HG03460 (cell line): ENCODE measurements around the gene TDRD9.

Experiments used
- ATAC-seq: cut with Tn5 transposase; IDR thresholded peaks from one replicate; pipeline ENCODE4 v1.9.1; 2021; ENCODE audit not compliant: unreplicated experiment

Gene TDRD9

DNA sequence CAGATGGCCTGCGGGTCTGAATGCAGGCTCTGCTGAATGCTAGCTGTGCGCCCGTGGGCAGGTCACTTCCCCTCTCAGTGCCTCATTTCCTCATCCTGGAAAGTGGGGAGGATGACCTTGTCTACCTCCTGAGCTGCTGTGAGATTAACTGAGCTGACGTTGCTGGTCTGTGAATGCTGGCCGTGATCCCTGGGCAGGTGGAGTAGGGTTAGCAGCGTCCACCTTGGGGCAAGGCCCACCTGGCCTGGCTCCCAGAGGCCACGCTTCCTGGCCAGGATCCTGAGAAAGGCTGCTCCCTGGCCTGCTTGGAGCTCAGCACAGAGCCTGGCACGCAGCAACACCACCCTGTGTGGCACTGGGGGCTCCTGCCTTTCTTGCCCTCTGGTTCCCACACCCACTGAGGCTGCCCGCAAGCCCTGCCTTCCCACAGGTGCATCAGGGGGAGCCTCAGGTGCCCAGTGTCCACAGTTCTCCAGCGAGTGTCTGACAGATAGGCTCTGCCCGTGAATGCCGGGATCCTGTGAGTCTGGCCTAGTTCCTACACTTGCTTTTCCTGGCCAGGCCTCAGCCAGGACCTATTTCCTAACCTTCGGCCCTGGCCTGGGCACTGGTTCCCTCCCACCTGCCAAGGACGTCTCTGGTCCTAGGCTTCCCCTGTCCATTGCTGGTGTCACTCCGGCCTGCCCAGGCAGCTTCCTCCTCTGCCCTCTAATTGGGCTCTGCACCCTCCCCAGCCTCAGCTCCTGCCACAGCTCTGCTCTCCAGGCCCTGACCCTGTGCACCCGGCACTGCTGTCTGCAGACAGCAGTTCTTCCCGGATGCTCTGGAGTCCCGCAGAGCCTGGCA, 37.2 kb upstream of the TDRD9 start:
- no peak for ATAC-seq

DNA sequence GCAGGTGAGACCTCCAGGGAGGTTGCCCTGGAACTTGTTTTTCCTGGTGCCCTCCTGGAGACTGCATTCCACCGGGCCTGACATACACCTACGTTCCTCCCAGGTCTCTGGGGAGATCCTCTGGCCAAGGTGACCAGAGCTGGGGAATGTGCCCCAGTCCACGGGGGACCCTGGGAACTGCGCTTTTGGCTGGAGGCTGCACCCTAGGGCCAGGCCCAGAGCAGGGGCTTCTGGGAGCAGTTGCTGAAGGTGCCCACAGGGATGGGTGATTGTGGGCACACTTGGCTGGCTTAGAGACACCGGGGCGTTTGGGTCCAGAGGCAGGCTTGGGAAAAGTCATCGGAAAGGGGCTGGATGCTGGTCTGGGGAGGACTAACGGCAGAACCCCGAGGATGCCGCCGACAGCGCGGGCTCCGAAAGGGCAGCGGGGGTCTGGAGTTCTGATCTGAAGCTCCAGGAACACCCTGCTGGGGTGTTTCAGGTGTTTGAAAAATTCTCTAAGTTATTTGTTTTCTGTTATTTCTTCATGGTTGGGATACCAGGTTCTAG, 36.5 kb upstream of the TDRD9 start:
- no peak for ATAC-seq

DNA sequence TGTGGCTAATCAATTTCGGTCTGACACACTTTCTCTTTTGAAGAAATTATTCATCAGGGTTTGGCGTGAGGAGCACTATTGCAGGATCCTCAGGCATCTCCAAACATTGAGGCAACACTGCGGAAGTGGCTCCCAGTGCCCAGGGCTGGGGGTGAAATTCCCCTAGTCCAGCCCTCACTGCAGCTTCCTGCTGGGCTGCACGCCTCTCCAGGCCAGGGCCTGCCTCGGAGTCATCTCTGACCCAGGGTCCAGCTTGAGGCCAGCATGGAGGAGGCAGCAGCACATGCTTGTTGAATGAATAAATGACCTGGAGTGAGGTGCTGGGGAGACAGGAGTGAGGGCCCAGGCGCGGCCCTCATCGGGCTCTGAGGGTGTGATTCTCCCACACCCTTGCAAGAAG, 36.0 kb upstream of the TDRD9 start:
- no peak for ATAC-seq

GRCh38 chr14:103894034-103894722, 34.1 kb upstream of the TDRD9 start:
- no peak for ATAC-seq

GRCh38 chr14:103894723-103895059, 33.6 kb upstream of the TDRD9 start:
- ATAC-seq = no peak

- no peak for ATAC-seq
Observed at GRCh38 chr14:103896578-103896977, 31.7 kb upstream of the TDRD9 start.

GRCh38 chr14:103897075-103897947, 30.9 kb upstream of the TDRD9 start:
- no peak for ATAC-seq

- no peak for ATAC-seq
Observed at GRCh38 chr14:103898204-103898603, 30.1 kb upstream of the TDRD9 start.

- no peak for ATAC-seq
Observed at GRCh38 chr14:103898711-103899110, 29.5 kb upstream of the TDRD9 start.

DNA sequence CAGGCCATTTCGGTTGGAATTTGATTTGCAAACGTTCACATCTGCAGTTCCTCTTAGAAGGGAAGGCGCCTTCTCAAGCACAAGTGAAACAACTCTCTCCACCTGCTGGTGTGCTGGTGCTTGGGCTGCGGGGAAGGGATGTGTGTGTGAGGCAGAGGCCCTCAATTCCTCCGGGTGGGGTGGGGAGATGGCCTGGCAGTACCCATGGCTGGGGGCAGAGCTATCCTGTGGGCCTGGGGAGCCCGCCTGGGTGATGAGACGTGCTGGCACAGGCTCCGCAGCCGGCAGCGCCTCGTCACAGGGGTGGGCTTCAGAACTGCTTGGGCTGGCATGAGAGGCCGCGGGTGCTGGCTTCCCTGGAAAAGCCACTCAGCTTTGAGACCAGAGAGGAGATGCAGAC, 28.9 kb upstream of the TDRD9 start:
- no peak for ATAC-seq

DNA sequence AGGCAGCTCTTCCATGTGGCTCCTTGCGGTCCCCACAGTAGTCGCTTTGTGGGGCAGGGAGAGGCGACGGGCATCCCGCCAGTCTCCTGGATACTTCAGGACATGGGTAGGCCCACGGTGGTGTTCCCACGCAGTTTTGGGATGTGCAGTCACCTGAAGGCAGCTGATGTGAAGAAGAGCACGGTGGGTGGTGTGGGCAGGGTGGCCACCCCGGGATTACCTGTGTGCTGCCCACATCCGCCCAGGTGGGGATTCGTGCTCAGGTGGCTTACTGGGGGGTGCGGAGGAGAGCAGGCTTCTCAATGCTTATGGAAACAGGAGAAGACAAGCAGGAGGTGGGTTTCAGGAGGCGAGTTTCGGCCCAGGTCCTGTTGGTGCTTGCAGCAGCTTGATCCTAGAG, 28.4 kb upstream of the TDRD9 start:
- ATAC-seq = no peak

DNA sequence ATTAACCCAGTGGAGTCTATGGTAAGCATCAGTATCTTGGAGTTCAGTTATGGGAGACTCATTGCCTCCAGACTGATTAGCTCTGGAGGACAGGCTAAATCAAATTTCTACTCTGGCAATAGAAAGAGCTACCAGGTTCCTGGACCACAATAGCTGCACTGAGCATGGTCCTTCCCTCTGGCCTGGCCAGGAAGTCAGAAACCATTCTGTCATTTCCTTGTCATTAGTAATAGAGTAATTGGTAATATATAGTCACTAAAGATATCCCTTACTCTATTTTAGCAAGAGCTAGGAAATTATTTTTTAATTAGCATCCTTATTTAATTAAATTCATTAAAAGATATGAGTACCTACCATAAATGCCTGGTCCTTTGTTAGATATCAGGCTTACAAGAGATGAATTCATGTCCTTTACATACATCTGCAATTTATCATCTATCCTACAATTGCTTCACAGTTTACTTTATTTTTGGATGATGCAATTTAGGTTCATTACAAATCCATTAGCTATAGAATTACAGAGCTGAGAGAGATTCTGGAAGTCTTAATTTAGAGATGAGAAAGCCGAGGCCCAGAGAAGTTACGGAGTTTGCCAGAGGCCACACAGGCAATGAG, 23.7 kb upstream of the TDRD9 start:
- no peak for ATAC-seq

- ATAC-seq = no peak
Observed at GRCh38 chr14:103905842-103906456, 22.3 kb upstream of the TDRD9 start.

GRCh38 chr14:103908580-103908979, 19.7 kb upstream of the TDRD9 start:
- no peak for ATAC-seq

DNA sequence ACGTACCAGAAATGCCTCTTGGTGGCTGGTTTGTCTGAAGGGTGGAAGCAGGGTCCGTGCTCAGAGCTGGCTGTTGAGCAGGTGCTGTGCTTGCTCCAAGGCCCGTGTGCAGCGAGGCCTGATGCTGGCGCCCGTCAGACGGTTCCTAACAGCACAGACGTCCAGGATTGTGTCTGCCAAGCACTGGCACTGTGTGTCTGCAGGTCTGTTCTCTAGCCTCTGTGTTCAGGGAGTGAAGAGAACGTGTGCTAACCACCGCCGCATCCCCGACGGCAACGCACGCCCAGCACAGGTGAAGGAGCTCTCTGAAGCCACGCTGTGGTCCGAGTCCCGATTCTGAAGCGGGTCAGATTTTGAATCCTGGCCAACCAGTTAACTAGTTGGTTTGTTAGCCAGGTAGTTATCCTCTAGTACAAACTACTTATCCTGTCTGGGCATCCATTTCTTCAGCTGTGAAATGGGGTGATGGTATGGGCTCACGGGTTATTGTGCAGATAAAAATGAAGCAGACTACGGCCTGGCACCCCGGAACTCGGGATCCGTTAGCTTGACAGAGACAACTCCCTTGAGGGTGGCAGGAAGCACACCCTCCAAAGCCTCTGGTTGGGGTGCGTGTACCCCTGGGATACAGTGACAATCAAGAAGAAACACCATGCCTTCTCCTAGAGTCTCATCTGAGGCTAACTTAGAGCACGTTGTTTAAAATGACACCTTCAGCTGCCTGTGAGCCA, 18.6 kb upstream of the TDRD9 start:
- ATAC-seq = no peak

GRCh38 chr14:103910262-103910935, 17.9 kb upstream of the TDRD9 start:
- ATAC-seq = no peak

DNA sequence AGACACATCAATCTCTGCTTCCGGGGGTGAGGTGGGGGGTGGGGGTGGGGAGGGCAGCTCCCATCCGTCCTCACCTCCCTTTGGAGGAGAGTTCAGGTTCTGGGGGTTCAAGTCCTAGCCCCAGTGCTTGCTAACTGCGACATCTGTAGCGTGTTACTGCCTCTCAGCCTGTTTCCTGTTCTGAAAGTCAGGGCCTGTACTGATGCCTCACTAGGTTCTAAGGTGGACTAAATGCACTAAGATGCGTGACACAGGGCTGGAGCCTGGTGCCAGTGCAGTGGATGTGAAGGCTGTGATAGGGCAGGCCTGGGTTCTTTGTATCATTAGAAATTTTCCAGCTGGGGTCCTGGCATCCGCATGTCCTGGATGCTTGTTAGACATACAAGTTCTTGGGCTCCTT, 17.3 kb upstream of the TDRD9 start:
- no peak for ATAC-seq

DNA sequence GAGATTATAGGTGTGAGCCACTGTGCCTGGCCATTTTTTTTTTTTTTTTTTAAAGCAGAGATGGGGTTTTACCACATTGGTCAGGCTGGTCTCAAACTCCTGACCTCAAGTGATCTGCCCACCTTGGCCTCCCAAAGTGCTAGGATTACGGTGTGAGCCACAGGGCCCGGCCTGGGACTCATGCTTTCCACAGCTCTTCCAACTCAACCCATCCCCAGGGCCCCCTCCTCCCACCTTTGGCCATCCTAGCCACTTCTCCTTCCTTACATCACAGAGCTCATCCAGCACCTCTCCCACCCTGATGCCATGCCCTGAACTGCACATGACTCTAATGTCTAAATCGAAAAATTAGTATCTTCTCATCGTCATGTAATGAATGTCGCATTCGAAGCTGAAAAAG, 12.6 kb upstream of the TDRD9 start:
- ATAC-seq = no peak

DNA sequence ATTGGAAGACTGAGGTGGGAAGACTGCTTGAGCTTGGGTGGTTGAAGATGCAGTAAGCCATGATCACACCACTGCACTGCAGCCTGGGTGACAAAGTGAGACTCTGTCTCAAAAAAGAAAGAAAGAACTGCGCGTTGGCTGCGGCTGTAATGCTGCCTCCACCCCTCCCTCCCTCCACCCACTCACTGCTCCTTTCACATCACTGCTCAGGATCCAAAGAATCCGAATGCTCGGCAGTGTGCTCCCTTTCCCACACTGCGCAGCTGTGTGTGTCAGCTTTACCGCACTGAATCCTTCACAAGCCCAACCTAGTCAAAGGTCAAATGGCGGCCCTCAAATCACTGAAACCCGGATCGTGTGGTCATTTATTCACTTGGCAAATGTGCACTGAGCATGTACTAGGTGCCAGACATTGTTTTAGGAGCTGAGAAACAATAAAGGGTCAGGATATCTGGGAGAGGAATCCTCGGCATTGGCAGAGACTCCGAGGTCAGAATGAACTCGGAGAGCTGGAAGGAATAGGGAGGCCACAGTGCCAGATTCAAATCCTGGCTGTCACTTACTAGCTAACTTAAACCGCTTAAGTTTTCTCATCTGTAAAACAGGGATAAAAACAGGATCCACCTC, 11.5 kb upstream of the TDRD9 start:
- no peak for ATAC-seq
